Stimulated activated CD4-positive, alpha-beta T cell treated with anti-CD3 and anti-CD28 coated beads, TNF-alpha, amount 100 ng/mL, for 48 hours (primary cell): Measurements from ENCODE around the gene SAMMSON.

Source experiments
- DNase-seq, 3 donors: peaks; one replicate each; pipeline ENCODE4 v3.0.0-alpha.2; 2020; ENCODE audit warnings: low read depth in 3 of 3

Gene SAMMSON

DNA sequence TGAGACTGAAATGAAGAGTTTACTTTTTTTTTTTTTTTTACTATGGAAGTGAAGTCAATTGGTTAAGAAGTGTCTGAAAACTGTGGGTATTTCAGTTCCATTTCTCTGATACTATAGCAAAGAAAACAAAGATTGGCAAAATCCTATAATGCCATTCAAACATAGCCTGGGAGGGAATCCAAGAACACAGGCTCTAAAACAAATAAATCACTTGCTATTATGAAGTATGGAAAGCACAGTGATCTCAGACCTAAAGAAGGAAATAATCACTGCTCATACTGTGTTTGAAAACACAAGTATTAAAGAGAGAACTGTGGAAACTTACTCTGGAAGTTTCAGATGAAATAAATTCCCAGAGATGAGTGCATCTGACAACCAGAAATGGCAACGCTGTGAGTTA lies 12.0 kb downstream of the SAMMSON start:
- no peak for DNase-seq

DNA sequence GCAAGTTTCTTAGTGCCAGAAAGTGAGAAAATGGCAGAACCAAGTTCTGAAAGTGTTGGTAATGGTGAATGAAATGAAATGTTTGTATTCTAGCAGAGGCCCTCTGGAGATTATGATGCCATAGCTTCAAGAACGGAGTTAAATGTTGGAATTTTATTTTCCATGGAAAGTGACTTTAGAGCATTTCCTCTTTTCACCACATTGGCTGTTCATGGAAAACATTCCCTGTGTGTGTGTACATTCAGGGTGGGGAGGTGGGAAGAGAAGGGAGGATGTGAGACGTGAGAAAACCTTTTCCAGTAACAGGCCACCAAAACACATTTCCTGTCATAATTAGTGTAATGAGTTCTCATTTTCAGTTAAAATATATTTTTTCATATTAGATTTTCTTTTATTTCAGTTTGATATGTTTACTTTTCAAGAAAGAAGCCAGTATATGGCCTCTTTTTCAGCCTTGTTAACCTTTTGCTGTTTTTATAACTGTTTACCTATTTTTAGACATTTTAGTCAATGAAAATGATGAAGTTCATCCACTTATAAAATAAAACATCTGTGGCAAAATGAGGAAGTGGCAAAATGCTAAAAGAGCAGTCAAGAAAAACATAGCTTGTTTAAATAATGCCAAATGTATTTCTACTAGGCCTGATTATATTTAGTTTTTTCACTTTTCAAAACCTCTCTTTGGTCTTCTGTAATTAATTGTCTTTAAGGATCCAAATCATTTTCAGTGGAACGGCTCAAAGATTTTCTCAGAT lies 21.6 kb downstream of the SAMMSON start:
- no peak for DNase-seq

DNA sequence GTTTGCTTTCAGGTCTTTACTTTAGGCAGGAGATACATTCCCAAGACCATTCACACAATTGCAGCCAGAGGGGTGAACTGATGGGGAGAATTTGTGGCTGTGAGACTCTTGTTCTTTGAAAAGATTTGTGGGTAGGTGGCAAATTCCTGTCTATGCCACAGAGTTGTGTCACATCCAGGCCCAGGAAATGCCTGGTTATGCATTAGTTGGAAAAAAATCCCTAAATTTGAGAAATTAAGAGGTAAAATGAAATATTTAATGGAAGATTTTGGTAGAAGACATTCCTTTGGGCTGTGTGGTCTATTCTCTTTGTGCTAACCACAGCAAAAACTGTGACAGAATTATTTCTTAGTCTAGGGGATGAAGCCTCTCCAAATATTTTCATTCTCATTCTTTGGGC lies 28.8 kb downstream of the SAMMSON start:
- DNase-seq = no peak

GRCh38 chr3:70038693-70039092 lies 39.2 kb downstream of the SAMMSON start:
- DNase-seq = no peak

GRCh38 chr3:70040386-70040785 lies 40.9 kb downstream of the SAMMSON start:
- no peak for DNase-seq

DNA sequence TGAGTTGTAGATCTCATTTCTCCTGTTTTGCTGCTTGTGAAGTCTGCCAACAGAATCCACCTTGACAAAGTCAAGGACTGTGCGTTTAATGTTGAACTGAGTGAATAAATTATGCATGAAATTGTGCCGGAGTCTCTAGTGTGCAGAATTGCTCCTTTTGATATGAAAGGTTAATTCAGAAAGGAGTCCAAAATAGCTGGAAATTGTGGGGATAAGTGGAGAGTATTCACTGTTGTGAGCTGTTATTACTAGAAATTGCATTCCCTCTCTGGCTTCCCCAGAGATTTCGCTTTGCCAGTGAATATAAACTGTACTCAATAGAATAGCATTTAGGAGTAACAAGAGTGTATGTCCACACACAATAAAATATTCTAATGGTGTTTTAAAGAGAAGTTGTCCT lies 43.1 kb downstream of the SAMMSON start:
- no peak for DNase-seq

DNA sequence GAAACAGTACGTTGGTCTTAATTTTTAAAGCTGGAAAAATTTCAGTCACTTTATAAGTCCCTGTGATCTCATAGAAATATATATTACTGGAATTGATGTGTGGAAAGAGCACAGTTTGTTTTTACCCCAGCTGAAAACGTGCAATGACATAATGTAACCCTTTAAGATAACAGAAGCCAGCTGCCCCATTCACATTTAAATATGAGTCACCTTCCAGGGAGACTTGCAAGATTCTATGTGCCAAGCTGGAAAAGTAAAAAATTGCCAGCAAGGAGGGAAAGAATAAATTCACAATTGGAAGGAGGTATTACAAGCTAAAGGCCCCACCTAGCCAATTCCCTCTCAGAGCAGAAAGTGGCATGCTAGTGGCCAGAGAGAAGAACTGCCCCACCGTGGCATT lies 50.2 kb downstream of the SAMMSON start:
- no peak for DNase-seq

- no peak for DNase-seq
These were observed 53.8 kb downstream of the SAMMSON start for GRCh38 chr3:70053293-70053692.

- DNase-seq = no peak
These were observed 56.5 kb downstream of the SAMMSON start for GRCh38 chr3:70056081-70056480.

DNA sequence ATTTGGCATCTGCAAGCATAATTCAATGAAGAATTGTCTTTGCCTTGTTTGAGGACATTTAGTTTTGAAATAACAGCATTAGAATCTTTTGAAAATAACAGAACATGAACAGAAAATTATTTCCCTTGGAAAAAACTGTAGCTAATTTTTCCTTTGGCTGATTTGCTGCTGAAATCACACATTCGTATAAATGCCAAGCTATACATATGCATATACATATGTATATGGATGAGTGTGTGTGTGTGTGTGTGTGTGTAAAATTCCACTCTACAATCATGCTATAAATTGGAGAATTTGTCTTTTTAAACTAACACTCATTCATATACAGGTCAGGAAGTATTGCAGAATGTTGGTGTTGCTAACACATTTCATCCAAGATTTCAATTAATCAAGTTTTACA lies 57.9 kb downstream of the SAMMSON start:
- no peak for DNase-seq

DNA sequence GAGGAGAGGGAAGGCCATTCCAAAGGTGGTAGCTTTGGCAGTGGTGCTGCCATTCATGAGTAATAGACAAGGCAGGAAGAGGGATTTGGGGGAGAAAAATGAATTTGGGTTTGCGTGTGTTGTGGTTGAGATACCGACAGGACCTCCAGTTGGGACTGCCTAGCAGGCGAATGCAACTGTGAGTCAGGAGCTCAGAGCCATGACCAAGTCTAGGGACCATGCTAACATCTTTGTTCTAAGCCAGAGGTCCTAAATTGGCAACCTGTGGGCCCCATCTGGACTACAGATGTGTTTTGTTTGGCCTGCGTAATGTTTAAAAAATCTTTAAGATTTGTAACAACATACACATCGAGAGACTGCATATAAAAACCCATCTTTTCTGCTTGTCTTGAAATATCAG lies 61.6 kb downstream of the SAMMSON start:
- DNase-seq = no peak

DNA sequence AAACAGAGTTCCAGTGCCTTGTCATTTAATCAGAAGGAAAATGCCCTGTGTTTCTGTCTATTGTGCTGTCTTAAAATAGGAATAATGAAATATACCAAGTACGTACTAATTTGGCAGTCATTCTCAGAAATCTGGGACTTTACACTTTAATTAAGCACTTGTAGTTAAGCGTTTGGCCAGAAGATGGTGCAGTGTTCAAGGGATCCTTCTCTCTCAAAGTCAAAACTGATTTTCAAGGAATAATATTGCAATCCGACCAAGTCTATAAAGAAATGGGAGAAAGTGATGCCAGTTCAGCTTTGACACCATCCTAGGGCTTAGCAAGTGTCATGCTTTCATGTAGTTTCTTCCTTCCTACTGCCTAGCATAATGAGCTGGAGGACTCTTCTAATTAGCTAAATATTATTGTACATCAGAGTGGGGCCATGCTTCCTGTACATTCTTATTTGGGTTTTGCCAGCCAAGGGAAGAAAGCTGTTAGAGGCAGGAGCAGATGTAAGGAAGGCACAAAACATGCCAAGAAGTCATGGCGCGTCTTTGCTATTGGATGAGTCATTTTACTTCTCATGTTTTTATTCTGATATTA lies 64.8 kb downstream of the SAMMSON start:
- DNase-seq = peak in 1 of 3 donors; percentile 9

DNA sequence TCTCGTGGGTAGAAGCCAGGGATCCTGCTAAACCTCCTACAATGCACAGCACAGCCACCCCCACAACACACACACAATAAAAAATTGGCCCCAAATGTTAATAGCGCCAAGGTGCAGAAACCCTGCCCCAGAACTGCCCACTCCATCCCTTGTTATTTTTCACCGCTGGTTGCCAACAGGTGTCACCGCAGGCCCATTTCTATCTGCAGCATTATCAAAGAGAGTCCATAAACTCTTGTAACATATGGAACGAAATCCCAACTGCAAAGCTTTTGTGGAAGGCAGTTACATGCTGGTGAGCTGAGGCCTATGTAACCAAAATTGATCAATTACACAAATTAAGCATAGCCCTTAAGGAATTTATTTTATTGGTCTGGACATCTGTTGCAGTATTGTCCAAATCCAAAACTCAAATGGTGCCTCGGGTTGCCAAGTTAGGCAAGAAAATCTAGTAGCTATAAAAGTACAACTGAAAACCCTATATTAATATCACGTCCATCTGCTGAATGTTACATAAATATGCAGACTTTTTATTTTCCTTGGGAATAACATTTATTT lies 66.2 kb downstream of the SAMMSON start:
- no peak for DNase-seq

- no peak for DNase-seq
These were observed 68.5 kb downstream of the SAMMSON start for GRCh38 chr3:70067860-70068521.

GRCh38 chr3:70069557-70069956 lies 70.0 kb downstream of the SAMMSON start:
- DNase-seq = no peak

GRCh38 chr3:70071138-70071537 lies 71.6 kb downstream of the SAMMSON start:
- DNase-seq = no peak

DNA sequence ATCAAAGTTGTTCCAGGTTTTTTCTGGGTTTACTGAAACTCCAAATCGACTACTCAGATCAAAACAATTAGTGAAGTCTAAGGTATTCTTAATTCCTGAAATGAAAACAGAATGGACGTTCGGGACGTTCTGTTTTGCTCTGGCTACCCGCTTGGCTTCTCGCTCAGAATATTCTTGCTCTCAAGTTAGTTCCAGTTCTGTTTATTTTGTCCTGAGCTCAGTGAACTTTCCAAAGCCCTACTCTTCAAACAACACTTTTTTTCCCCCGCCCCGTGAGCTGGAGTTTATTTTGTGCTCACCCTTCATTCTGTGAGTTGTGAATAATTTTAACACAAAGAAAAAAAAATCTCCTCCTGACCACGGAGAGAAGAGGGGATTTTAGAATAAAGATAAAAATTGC lies 72.6 kb downstream of the SAMMSON start:
- DNase-seq = no peak

DNA sequence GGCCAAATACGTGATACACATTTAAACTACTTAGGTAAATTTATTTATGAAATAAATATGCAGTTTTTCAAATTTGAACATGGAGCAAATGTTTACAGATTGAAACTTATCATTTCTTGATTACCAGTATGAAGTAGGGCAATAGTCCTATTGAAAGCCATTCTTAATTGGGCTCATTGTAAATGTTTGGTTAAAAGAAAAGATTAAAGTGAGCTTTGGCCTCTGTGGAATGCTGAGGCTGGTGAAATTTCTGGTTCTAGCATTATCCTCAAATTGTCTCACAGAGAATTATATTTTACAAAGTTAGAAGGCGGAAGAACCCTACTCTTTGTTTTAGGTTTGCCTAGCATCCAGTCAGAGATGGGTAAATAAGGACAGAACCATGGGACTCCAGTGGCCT lies 73.2 kb downstream of the SAMMSON start:
- no peak for DNase-seq

DNA sequence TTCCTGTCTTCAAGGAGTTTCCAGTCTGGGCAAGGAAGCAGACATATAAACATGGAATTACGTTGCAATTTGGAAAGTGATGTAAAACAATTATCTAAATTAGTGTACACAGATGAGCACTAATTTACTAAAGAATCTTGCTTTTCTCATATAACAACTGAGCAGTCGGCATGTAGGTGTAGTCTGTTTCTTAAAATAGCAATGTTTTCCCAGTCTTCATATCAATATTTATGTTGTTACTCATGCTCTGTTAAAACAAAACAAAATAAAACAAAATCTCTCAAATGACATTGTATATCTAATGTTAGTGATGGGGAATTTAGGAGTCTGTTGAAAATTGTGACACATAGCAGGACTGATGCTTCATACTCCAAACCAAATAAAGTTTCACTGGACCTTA lies 75.6 kb downstream of the SAMMSON start:
- no peak for DNase-seq

GRCh38 chr3:70076396-70076795 lies 76.9 kb downstream of the SAMMSON start:
- DNase-seq = no peak

DNA sequence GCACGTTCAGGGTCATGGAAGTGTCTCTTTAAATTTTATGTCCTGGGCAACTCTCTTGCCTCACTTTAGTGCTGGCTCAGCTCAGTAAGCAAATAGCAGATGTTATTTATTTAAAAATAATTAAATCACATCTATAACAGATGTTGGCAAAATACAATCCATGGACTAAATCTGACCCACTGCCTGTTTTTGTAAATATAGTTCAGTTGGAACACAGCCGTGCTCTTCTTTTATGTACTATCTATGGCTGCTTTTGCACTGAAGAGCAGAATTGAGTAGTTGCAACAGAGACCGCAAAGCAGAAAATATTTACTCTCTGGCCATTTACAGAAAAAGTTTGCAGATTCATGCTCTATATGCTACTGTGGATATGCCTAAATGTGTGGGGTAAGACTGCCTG lies 79.2 kb downstream of the SAMMSON start:
- no peak for DNase-seq

DNA sequence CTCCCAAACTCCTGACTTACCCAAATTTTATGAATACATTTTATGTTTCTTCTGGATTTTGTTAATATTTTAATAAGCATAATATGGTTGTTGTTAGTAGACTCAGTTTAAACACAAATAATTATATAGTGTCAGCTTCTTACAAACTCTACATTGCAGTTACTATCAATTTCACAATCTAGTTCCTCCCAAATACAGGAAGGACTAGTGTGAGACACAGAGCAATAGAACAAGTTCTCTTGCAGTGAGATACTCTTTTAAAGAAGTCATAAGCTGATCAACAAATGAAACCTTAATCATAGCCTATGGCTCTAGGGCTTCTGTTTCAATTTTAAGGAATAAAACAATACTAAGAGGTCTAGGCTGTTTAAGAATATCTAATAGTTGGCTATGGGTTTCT lies 86.1 kb downstream of the SAMMSON start:
- no peak for DNase-seq

DNA sequence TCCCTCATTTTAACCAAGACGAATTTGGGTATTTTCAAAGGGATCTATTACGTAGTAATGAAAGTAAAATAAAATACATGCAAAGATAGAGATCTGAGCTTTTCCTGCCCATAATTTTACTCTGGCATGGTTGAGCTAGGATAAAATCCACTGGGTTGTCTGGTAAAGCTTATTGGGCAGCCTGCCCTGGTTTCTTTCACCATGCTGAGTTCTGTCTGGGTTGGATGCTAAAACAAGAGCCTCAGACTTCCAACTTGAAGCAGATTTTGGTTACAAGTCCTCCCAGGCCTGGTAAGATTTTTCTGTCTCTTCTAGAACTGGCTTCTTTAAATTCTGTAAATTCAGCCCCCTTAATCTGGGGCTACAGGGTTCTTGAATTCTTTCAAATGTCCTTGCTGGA lies 86.8 kb downstream of the SAMMSON start:
- no peak for DNase-seq
